Lower leg skin (tissue), 4 donors: ENCODE measurements around the gene SLC36A3. TPM values are rescaled to one million over a fixed set of nuclear protein-coding genes. Genes with fewer than 3 reads are reported as not detected.

ENCODE experiments used
- DNase-seq, 2 donors: peaks; one replicate each; pipeline ENCODE4 v3.0.0-alpha.2; 2019; ENCODE audit warnings: low spot score in 2 of 2
- H3K4me3 ChIP-seq: fragments of 200-600 bp; sonication (generic); 2 replicates; pipeline ENCODE4 v1.5.1; 2017; ENCODE audit warnings: mild to moderate bottlenecking, low read depth; ENCODE audit not compliant: poor library complexity, severe bottlenecking
- CTCF ChIP-seq, 3 donors: fragments of 450-650 bp; IDR thresholded peaks; one replicate each; pipeline ENCODE4 v1.5.1; 2016; ENCODE audit warnings: antibody characterized with exemption in 3 of 3, mild to moderate bottlenecking in 3 of 3, moderate library complexity in 2 of 3
- POLR2A ChIP-seq, 2 donors: fragments of 450-650 bp; IDR thresholded peaks; one replicate each; pipeline ENCODE4 v1.6.1; 2016 to 2017; ENCODE audit warnings: antibody characterized with exemption in 2 of 2, mild to moderate bottlenecking in 1 of 2, moderate library complexity in 1 of 2
- whole genome bisulfite sequencing, 2 donors: methylation state at CpG; one replicate each; pipeline ENCODE4 v1.1.5; 2018; 5-methylcytosine and 5-hydroxymethylcytosine counted together
- intact Hi-C: fragments of 100-400 bp; cut with DNase I; formaldehyde crosslinking; loops from one replicate; pipeline ENCODE4 v1.15.0; 2023; ENCODE audit warnings: low total_unique reads
- total RNA-seq, 4 donors: library from RNA; depleted of rRNA; stranded (reverse); fragments of >200 nt; gene quantifications; one replicate each; pipeline ENCODE4 v1.1.0, GENCODE V29; 2016

Gene SLC36A3
- total RNA-seq, 4 donors from 2014 or later, result not detected

- TF ChIP-seq POLR2A (IDR thresholded peaks at IDR 0.05), result no peak
- TF ChIP-seq CTCF (IDR thresholded peaks at IDR 0.05), result no peak
- intact Hi-C loops, result no loop called here
- 19 to 21% methylated on average over 5 of the region's 5 CpGs for WGBS, 2 donors
- peak in 1 of 2 donors; percentile 81 for DNase-seq
- peak overlapping the region; percentile 81 for H3K4me3 ChIP-seq
Measured at GRCh38 chr5:151253605-151253950, 50.0 kb downstream of the SLC36A3 start.

DNA sequence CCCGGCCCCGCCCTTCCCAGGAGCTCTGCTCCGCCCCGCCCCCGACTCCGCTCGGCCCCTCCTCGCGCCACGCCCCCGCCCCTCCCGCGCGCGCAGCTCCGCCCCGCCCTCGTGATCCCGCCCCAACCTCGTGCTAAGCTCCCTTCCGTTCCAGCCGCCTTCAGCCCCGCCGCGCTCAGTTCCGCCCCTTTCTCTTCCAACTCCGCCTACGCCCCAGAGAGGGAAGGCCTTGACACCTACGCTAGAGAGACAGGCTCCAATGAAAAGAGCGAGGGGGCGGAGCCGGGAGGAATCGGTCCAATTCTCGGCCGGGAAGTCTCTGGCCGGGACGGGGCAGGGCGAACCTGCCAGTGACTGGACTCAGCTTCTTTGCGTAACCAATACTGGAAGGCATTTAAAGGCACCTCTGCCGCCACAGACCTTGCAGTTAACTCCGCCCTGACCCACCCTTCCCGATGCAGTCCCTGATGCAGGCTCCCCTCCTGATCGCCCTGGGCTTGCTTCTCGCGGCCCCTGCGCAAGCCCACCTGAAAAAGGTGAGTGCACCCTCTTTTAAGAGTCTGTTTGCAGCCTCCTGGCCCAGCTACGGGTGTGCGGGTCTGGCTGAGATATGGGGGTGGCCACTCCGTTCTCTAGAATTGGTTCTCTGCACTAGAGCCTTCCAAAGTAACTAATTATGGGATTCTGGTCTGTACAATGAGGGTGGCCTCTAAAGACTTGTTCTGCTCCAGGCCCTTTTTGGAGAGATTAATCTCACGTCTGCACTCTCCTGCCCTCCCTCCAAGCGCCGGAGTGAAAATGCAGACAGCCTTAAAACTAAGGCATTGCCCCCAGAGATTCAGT is 50.6 kb downstream of the SLC36A3 start, which contains the start of gene GM2A:
TSS of gene GM2A (plus strand) at position 424 of the 843 bp plus-strand sequence. CDS start at position 456, 32 bp downstream.
- TF ChIP-seq CTCF (IDR thresholded peaks at IDR 0.05) (no peak), POLR2A (IDR thresholded peaks at IDR 0.05) (peak in 1 of 2 donors; percentile 16)
- 1% methylated on average over 26 to 52 of the region's 52 CpGs for WGBS, 2 donors
- DNase-seq, result peak; percentile 99 to 100
- peak within 1 kb of the TSS; percentile 81 for H3K4me3 ChIP-seq
- intact Hi-C loops, result no loop called here

- intact Hi-C loops, result no loop called here
- 91 to 96% methylated on average over 4 of the region's 4 CpGs for WGBS, 2 donors
- peak in 1 of 2 donors; percentile 77 for DNase-seq
- H3K4me3 ChIP-seq, result no peak overlapping the region
- TF ChIP-seq CTCF (IDR thresholded peaks at IDR 0.05) (no peak), POLR2A (IDR thresholded peaks at IDR 0.05) (no peak)
Measured at GRCh38 chr5:151251621-151252020, 51.9 kb downstream of the SLC36A3 start.

DNA sequence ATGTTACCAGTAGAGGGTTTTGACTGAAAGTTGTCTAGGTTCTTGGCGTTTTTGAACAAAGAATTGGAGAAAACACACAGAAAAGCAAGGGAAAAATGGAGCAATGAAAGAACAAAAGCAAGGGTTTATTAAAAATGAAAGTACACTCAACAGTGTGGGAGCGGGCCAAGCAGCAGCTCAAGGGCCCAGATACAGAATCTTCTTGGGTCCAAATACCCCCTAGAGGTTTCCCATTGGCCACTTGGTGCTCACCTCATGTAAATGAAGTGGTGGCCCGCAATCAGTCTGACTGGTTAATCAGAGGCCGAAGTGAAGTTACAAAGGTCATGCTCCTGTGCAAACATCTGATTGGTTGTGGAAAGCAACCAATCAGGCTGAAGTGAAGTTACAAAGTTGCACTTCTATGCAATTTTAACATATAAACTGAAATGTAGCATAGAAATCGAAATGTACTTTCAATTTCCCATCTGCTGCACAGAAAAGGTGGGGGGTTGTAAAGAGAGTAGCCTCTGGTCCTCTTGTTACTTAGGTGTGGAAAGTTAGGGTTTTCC is 52.5 kb downstream of the SLC36A3 start:
- intact Hi-C loops, result no loop called here
- no peak overlapping the region for H3K4me3 ChIP-seq
- peak in 1 of 2 donors; percentile 36 for DNase-seq
- WGBS, 2 donors, result 87 to 91% methylated on average over 5 of the region's 5 CpGs
- TF ChIP-seq CTCF (IDR thresholded peaks at IDR 0.05) (no peak), POLR2A (IDR thresholded peaks at IDR 0.05) (no peak)

- TF ChIP-seq CTCF (IDR thresholded peaks at IDR 0.05), result no peak
- TF ChIP-seq POLR2A (IDR thresholded peaks at IDR 0.05), result no peak
- intact Hi-C loops, result no loop called here
Measured at GRCh38 chr5:151250346-151251000, 53.1 kb downstream of the SLC36A3 start.

More at GRCh38 chr5:151250346-151251000, 53.1 kb downstream of the SLC36A3 start:
- H3K4me3 ChIP-seq, result no peak overlapping the region
- 92 to 94% methylated on average over 10 of the region's 10 CpGs for WGBS, 2 donors
- DNase-seq, result peak in 1 of 2 donors; percentile 58
